ENCODE data around the gene RNU6-9.
"Not testable (repeated sequence)": the region's sequence is repeated elsewhere in the genome, so short reads cannot be mapped to it uniquely, and the experiment has no call there.

RNU6-9 gene

GRCh38 chr19:875265-875879 lies 17.9 kb upstream of the RNU6-9 start:
- TF ChIP-seq, protein P1, sequence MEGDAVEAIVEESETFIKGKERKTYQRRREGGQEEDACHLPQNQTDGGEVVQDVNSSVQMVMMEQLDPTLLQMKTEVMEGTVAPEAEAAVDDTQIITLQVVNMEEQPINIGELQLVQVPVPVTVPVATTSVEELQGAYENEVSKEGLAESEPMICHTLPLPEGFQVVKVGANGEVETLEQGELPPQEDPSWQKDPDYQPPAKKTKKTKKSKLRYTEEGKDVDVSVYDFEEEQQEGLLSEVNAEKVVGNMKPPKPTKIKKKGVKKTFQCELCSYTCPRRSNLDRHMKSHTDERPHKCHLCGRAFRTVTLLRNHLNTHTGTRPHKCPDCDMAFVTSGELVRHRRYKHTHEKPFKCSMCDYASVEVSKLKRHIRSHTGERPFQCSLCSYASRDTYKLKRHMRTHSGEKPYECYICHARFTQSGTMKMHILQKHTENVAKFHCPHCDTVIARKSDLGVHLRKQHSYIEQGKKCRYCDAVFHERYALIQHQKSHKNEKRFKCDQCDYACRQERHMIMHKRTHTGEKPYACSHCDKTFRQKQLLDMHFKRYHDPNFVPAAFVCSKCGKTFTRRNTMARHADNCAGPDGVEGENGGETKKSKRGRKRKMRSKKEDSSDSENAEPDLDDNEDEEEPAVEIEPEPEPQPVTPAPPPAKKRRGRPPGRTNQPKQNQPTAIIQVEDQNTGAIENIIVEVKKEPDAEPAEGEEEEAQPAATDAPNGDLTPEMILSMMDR (IDR thresholded peaks at IDR 0.05; ENCODE audit: insufficient read depth, missing control alignments), result no peak
- DNase-seq (ENCODE audit: insufficient read length, low spot score) (no peak), FAIRE-seq (no peak)

- FAIRE-seq, result no peak
- TF ChIP-seq, protein P1 (IDR thresholded peaks at IDR 0.05; ENCODE audit: insufficient read depth, missing control alignments), result no peak
- DNase-seq (ENCODE audit: insufficient read length, low spot score), result no peak
These were observed 17.2 kb upstream of the RNU6-9 start for GRCh38 chr19:876089-876488.

DNA sequence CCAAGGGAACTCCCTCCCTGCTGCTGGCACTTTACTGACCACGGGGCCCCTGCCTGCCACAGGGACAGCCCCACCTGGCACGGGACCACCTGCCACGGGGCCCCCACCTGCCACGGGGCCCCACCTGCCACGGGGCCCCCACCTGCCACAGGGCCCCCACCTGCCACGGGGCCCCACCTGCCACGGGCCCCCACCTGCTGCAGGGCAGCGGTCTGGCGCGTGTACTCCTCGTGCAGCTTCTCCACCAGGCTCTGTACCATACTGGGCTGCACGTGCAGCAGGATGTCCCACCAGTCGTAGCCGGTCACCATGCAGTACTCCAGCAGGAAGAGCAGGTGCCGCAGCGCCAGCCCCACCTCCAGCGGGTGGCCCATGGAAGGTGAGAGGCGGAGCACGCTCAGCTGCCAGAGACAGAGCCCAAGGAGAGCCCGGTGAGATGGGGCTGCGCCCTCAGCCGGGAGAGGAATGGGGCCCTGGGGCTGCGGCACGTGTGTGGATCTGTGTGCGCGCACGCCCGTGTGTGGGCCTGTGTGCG lies 16.4 kb upstream of the RNU6-9 start:
- FAIRE-seq (no peak), DNase-seq (ENCODE audit: insufficient read length, low spot score) (no peak)
- TF ChIP-seq, protein P1 (IDR thresholded peaks at IDR 0.05; ENCODE audit: insufficient read depth, missing control alignments), result no peak

DNA sequence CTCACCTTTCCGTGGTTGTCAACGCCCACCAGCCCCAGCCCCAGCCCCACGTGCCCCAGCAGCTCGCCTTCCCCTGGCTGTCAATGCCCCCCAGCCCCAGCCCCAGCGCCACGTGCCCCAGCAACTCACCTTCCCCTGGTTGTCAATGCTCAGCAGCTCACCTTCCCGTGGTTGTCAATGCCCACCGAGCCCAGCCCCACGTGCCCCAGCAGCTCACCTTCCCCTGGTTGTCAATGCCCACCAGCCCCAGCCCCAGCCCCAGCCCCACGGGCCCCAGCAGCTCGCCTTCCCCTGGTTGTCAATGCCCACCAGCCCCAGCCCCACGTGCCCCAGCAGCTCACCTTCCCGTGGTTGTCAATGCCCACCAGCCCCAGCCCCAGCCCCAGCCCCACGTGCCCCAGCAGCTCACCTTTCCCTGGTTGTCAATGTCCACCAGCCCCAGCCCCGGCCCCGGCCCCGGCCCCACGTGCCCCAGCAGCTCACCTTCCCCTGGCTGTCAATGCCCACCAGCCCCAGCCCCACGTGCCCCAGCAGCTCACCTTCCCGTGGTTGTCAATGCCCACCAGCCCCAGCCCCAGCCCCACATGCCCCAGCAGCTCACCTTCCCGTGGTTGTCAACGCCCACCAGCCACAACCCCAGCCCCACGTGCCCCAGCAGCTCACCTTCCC lies 15.2 kb upstream of the RNU6-9 start:
- DNase-seq (ENCODE audit: insufficient read length, low spot score); FAIRE-seq: not testable (repeated sequence)

DNA sequence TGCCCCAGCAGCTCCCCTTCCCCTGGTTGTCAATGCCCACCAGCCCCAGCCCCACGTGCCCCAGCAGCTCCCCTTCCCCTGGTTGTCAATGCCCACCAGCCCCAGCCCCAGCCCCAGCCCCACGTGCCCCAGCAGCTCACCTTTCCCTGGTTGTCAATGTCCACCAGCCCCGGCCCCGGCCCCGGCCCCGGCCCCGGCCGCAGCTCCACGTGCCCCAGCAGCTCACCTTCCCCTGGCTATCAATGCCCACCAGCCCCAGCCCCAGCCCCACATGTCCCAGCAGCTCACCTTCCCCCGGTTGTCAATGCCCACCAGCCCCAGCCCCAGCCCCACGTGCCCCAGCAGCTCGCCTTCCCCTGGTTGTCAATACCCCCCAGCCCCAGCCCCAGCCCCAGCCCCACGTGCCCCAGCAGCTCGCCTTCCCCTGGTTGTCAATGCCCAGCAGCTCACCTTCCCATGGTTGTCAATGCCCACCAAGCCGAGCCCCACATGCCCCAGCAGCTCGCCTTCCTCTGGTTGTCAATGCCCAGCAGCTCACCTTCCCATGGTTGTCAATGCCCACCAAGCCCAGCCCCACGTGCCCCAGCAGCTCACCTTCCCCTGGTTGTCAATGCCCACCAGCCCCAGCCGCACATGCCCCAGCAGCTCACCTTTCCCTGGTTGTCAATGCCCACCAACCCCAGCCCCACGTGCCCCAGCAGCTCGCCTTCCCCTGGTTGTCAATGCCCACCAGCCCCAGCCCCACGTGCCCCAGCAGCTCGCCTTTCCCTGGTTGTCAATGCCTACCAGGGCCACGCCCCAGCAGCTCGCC lies 14.3 kb upstream of the RNU6-9 start:
- not testable (repeated sequence) for DNase-seq (ENCODE audit: insufficient read length, low spot score); FAIRE-seq

DNA sequence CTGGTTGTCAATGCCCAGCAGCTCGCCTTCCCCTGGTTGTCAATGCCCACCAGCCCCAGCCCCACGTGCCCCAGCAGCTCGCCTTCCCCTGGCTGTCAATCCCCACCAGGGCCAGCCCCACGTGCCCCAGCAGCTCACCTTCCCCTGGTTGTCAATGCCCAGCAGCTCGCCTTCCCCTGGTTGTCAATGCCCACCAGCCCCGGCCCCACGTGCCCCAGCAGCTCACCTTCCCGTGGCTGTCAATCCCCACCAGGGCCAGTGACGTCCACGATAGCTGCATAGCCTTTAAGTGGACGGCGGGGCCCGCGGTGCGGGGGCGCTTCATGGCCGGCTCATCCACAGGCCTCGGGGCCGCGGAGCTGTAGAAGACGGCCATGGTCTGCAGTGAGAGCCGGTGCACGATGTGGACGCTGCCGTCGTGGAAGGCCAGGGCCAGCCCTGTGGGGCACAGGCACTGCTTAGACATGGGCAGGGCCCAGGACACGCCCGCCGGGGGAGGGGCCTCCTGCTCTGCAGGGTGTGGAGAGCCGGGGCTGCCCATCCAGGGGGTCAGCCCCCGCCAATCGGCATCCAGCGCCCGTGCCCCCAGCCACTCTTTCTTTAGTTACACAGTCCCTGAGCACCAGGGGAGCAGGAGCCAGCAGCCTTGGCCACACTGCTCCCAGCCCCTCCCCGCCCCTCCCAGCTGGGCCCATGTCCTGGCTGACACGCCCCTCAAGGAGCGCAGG lies 13.4 kb upstream of the RNU6-9 start:
- no peak for FAIRE-seq
- TF ChIP-seq, protein P1 (IDR thresholded peaks at IDR 0.05; ENCODE audit: insufficient read depth, missing control alignments), result no peak
- DNase-seq (ENCODE audit: insufficient read length, low spot score), result no peak

DNA sequence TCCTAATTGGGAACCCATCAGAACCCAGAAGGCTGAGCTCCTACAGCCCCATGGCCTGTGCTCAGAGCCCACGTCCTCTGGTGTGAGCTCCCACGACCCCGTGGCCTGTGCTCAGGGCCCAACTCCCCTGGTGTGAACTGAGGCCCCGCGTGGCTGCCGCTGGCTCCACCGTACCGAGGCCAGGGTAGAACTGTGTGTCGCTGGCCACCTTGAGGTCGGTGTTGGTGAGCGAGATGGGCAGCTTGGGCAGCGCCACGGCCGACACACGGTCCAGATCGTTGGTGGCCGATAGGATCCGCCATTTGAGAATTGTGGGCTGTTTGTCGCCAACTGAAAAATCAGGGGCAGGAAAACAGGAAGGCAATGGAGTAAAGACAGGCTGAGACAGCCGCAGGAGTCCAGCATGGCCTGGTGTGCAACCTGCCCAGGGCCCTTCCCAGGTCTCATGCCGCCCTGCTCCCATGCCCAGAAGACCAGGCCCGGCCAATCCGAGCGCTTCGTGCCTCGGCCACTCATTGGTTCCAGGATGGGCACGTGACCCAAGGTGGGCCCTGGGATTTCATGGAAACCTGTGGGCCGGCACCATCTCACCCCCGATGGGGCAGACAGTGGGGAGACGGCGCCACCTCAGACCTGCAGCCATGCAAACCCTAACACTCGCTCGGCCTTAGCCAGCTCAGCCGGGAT lies 11.8 kb upstream of the RNU6-9 start:
- DNase-seq (ENCODE audit: insufficient read length, low spot score), result no peak
- TF ChIP-seq, protein P1 (IDR thresholded peaks at IDR 0.05; ENCODE audit: insufficient read depth, missing control alignments), result no peak
- FAIRE-seq, result no peak
